HG02678 (cell line): Measurements from ENCODE around the gene RPS6KA5.
"Not testable (repeated sequence)": the region's sequence is repeated elsewhere in the genome, so short reads cannot be mapped to it uniquely, and the experiment has no call there.

Experiments
- ATAC-seq: cut with Tn5 transposase; IDR thresholded peaks from one replicate; pipeline ENCODE4 v1.9.1; 2021; ENCODE audit warnings: mild to moderate bottlenecking, moderate library complexity; ENCODE audit not compliant: unreplicated experiment

Gene RPS6KA5

DNA sequence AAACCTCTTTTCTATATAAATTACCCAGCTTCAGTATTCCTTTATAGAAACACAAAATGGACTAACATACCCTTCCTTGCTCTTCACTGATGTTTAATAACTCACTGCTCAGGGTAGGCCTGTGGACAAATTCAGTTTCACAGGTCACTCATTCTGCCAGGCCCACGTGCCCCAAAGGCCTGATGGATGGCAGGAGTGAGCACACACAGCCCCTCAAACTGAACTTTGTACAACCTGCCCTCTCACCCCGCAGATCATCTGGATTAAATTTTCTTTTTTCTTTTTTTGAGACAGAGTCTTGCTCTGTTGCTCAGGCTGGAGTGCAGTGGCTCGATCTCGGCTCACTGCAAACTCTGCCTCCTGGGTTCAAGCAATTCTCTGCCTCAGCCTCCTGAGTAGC is 219.8 kb downstream of the RPS6KA5 start:
- ATAC-seq: not testable (repeated sequence)

DNA sequence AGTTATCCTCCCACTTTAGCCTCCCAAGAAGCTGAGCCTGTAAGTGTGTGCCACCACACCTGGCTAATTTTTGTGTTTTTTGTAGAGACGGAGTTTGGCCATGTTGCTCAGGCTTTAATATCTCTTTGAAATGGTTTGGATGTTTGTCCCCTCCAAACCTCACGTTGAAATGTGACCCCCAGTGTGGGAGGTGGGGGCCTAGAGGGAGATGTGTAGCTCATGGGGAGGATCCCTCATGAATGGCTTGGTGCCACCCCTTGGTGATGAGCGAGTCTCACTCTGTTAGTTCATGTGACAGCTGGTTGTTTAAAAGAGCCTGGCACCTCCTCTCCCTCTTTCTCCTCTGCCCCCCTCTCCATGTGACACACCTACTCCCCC is 220.6 kb downstream of the RPS6KA5 start:
- no peak for ATAC-seq

DNA sequence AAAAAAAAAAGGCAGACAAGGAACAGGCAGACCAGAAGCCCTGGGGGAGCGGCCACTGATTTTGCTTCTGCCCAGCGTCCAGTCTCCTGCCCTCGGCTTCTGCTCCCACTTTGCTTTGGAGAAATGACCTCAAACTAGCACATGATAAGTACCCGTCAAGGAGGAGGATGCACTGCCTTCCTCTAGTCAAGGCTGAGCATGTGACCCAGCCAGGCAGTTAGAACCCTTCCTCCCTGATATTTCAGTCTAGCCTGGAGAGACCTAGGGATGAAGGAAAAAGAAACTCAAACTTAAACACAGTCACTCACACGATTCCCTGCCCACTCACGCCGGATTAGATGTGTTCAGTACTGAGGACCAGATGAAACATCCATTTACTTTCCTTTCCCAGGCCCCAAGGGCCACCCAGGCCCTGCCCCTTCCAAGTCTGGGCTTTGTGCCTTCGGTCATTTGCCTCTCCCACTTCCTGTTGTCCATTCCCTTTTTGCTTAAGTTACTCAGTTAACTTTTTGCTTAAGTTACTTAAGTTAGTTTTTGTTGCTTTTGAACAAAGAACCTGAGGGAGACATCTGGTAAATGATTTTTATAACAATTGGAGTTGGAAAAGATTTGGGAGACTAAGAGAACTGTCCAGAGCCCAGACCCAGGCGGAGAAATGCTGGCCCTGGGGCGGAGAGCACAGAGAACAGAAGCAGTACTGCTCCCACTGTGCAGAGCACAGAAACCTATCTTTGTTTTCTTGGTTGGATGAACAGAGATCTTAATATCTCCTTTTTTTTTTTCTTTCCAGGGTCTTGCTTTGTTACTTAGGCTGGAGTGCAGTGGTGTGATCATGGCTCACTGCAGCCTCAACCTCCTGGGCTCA is 221.2 kb downstream of the RPS6KA5 start:
- no peak for ATAC-seq

GRCh38 chr14:90838531-90838930 is 221.9 kb downstream of the RPS6KA5 start:
- ATAC-seq: not testable (repeated sequence)

DNA sequence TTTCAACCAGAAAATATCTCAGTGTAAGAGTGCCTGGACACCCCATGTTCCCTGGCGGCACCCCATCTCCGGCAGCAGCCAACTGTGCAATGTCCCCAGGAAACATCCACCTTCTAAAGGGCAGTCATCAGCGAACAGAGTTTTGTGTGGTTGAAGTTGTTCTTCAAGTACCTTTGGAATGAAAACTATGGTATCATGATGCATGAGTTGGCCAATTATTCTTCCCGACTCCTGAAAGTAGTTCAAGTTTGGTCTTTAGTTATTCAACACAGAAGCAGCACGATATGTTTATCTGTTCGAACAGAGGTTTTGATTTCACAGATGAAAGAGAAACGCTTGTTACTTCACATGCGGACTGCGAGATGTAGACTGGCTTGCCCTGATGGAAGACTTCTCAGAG is 223.1 kb downstream of the RPS6KA5 start:
- ATAC-seq: no peak

- no peak for ATAC-seq
Measured at GRCh38 chr14:90836692-90837063, 223.8 kb downstream of the RPS6KA5 start.

DNA sequence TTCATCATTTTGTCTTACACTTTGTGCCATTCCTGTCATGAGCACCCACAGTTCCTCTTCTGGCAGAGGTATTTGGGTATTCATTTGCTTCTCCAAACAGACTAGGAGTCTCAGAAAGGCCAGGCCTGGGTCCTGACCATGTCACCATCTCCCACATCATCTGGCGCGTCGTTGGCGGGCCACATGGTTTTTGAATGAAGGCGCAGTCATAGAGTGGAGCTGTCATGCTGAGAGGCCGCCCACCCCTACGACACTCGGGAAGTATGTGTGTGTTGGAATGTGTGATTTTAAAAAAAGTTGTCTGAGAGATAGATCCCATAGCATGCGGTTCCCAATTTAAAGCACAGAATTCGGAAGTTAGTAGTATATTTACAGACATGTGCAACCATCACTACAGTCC is 228.6 kb downstream of the RPS6KA5 start:
- ATAC-seq: no peak

- ATAC-seq: no peak
Measured at GRCh38 chr14:90830931-90831701, 229.3 kb downstream of the RPS6KA5 start.

DNA sequence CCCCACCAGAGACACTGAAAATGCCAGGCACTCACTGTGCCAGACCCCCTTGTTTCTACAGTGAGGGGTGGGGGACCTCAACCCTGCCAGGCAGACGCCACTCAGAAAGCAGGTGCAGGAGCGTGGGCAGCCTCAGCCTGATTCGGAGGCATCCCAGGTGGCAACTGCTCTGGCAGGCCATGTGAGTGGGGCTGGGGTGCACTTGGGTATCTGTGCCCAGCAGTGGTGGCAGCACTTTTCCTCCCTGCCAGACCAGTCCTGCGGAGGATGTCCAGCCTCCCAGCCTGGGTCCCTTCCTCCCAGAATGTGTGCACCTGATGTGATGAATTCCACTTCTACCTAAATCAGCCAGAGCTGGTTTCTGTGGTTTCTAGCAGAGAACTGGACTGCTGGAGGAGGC is 230.8 kb downstream of the RPS6KA5 start:
- ATAC-seq: no peak

- no peak for ATAC-seq
Measured at GRCh38 chr14:90828642-90829487, 231.6 kb downstream of the RPS6KA5 start.

- ATAC-seq: peak; percentile 100
Measured at GRCh38 chr14:90827919-90828610, 232.4 kb downstream of the RPS6KA5 start.

- not testable (repeated sequence) for ATAC-seq
Measured at GRCh38 chr14:90823542-90823941, 236.9 kb downstream of the RPS6KA5 start.

DNA sequence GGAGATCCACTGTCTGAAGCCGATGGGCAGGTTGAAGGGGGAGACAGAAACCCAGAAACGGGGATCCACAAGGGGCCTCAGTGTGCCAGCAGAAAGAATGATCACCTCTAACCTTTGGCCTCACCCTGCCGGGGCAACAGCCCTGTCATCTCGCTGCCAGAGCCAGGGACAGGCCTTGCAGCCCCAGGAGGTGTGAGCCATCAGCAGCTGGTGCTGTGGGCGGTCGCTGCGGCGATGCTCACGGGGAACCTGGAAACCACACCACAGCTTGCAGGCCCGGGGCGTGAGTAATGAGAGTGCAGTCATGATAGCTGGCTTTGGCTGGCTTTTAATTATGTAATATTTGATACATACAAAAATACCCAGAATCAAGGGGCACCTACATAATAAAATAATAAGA is 239.5 kb downstream of the RPS6KA5 start:
- peak; percentile 81 for ATAC-seq

DNA sequence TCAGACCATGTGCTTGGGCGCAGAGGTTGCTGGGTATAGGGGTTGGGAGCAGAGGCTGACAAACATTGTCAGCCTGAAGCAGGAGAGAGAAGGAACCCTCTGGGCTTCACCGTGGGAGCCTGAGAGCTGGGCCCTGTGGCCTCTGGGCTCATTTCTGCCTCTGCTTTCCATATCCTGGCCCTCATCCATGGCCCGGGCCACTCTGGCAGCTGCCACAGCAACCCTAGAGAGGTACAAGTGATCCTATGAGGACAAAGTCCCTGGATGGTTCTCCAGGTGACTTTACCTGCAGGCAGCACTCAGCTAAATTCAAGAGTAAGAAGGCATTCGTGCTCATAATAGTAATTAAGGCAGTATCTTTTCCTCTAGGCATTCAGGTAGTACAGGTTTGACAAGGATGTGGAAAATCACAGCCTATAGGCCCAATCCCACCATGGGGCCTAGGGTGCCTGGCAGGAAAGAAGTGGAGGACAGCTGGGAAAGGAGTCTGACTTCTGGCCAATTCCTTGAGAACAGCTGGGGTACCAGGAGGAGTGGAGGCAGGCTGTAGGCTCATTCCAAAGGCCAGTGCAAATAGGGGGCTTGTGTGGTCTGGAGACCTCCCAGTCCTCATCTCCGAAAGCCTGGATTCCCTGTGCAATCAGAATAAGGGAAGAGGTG is 240.6 kb downstream of the RPS6KA5 start:
- no peak for ATAC-seq

DNA sequence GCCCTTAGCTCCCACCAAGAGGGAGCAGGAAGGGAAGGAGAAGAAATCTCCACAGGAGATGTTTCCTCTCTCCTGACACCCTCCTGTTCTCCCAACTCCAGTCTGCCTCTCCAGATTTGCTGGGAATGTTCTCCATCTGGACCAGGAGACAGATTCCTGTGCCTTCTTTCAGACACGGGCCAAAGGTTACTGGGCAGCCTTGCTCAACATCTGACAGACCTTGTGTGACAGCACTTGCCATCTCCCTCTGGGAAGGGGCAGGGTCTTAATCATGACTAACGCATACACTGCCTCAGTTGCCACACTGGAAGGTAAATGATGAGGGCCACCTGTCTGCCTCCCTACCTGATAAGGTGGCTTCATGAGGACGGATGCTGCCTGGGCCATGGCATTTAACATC is 241.7 kb downstream of the RPS6KA5 start:
- ATAC-seq: no peak

DNA sequence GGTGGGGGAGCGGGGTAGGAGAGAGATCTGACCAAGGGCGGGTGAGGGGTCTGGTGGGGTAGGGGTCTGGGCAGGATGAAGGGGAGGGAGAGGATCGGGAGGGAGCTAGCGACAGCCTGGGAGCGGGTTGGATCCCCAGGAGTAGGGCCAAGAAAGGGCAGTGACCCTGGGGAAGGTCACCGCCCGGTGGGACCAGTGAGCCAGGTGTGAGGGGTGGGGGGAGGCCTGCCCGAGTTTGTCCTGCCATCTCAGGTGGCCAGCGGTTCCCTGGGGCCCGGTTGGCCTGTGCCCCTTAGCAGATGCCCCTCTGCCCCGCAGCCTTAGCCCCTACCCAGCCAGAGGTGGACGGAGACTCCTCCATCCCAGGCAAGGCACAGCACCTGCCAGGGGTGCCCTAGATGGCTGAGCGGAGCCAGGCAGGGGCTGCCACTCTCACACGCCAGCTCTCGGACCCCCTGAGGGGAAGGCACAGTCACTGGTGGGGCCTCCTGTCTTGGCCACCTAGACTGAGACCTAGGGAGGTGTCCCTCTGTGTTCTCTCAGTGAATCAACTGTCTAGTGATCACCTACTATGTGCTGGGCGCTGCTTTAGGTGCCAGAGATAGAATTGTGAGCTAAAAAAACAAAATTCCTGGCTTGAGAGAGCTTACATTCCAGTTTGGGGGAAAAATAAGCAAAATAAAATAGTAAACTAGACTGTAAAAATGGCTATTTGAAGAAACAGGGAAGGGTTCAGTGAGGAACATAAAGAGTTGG is 243.6 kb downstream of the RPS6KA5 start:
- no peak for ATAC-seq

DNA sequence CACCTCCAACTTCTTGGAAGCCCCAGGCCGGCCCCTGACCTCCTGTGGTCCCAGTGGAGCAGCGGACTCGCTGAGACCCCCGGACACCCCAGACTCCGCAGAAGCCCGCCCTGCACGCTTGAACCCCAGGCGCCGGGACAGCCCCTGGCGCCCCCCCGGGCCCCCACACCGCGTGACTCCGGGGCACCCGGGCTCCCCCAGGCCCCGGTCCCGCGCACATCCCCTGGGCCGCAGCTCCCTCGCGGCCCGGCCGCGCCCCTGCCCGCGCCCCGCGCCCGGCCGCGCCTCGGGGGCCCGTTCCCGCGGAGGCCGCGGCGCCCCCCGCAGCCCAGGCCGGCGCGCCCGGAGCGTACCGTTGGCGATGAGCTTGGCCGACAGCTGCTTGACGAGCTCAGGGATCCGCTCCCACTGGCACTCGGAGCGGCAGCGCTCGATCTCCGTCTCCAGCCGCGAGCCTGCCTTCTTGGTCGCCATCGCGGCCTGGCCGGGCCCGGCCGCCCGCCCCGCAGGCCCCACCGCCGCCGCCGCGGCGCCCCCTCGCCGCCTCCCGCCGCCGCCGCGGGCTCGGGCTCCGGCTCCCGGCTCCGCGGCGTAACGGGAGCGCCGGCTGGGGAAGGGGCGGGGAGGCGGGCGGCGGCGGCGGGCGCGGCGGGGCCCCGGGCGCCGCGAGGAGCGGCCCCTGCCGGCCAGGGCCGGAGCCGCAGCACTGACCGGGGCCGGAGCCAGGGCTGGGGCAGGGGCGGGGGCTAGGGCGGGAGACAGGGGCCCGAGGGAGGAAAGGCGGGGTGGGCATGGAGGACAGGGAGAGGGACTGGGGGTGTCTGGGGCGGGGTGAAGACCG is 244.4 kb downstream of the RPS6KA5 start, which contains the start of gene TTC7B:
Gene TTC7B (minus strand): TSS at position 609 of the 841 bp plus-strand sequence. CDS start 135 bp downstream, at position 474.
- ATAC-seq: peak; percentile 74

DNA sequence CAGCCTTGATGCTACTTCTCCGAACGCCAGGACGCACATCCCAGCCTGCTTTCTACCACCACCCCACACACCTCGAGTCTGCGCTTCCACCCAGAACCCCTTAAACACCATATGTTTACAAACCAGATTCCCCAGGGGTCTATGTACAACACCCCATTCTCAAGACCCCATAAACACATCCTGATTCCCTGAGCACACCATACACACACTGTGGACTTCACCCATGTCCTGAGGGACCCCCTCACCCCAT is 244.9 kb downstream of the RPS6KA5 start:
- no peak for ATAC-seq
